GM21786 (cell line): Measurements from ENCODE around the gene EVC.
"Not testable (repeated sequence)": the region's sequence is repeated elsewhere in the genome, so short reads cannot be mapped to it uniquely, and the experiment has no call there.

Source experiments
- ATAC-seq: cut with Tn5 transposase; IDR thresholded peaks from one replicate; pipeline ENCODE4 v1.9.1; 2021; ENCODE audit not compliant: unreplicated experiment

The EVC gene

GRCh38 chr4:5839332-5839731, 128.3 kb downstream of the EVC start:
- ATAC-seq = no peak

- no peak for ATAC-seq
Measured at GRCh38 chr4:5839751-5840674, 129.0 kb downstream of the EVC start.

GRCh38 chr4:5842456-5842855, 131.5 kb downstream of the EVC start:
- ATAC-seq = no peak

- no peak for ATAC-seq
Measured at GRCh38 chr4:5843573-5844530, 132.9 kb downstream of the EVC start.

GRCh38 chr4:5845035-5845905, 134.3 kb downstream of the EVC start:
- no peak for ATAC-seq

- ATAC-seq = no peak
Measured at GRCh38 chr4:5851637-5852301, 140.8 kb downstream of the EVC start.

GRCh38 chr4:5852523-5853202, 141.7 kb downstream of the EVC start:
- no peak for ATAC-seq

- ATAC-seq = no peak
Measured at GRCh38 chr4:5854929-5855328, 143.9 kb downstream of the EVC start.

GRCh38 chr4:5856362-5856761, 145.4 kb downstream of the EVC start:
- not testable (repeated sequence) for ATAC-seq

GRCh38 chr4:5857199-5857598, 146.2 kb downstream of the EVC start:
- ATAC-seq = no peak

GRCh38 chr4:5858020-5858769, 147.2 kb downstream of the EVC start:
- no peak for ATAC-seq

GRCh38 chr4:5863461-5864113, 152.6 kb downstream of the EVC start:
- no peak for ATAC-seq
